Neural progenitor cell (in vitro differentiated cells): ENCODE data around the gene ROBO4. TPM values are rescaled to one million over a fixed set of nuclear protein-coding genes. Genes with fewer than 3 reads are reported as not detected.

Source experiments
- DNase-seq: peaks from one replicate; pipeline ENCODE4 v3.0.0-alpha.2; 2016; ENCODE audit warnings: low spot score
- H2AFZ ChIP-seq: fragments of 200-600 bp; sonication (generic); replicated peaks from 2 replicates; pipeline ENCODE4 v1.6.1; 2016; ENCODE audit warnings: antibody characterized with exemption
- H3F3A ChIP-seq: fragments of 200-600 bp; sonication (generic); 2 replicates; pipeline ENCODE4 v1.6.1; 2016; ENCODE audit warnings: antibody characterized with exemption, low read depth
- H3K27ac ChIP-seq: fragments of 200-600 bp; sonication (generic); 2 replicates; pipeline ENCODE4 v1.5.1; 2016; ENCODE audit warnings: mild to moderate bottlenecking
- H3K27me3 ChIP-seq: fragments of 200-600 bp; sonication (generic); 2 replicates; pipeline ENCODE4 v1.6.1; 2016; ENCODE audit warnings: mild to moderate bottlenecking, moderate library complexity
- H3K36me3 ChIP-seq: fragments of 200-600 bp; sonication (generic); 2 replicates; pipeline ENCODE4 v1.5.1; 2016
- H3K4me1 ChIP-seq: fragments of 200-600 bp; sonication (generic); 2 replicates; pipeline ENCODE4 v1.6.1; 2016; ENCODE audit warnings: mixed run types
- H3K4me2 ChIP-seq: fragments of 200-600 bp; sonication (generic); 2 replicates; pipeline ENCODE4 v1.6.1; 2016
- H3K4me3 ChIP-seq: fragments of 200-600 bp; sonication (generic); 2 replicates; pipeline ENCODE4 v1.5.1; 2016
- H3K79me2 ChIP-seq: fragments of 200-600 bp; sonication (generic); 2 replicates; pipeline ENCODE4 v1.6.1; 2016; ENCODE audit warnings: low read depth
- H3K9ac ChIP-seq: fragments of 200-600 bp; sonication (generic); 2 replicates; pipeline ENCODE4 v1.6.1; 2016
- H3K9me3 ChIP-seq: fragments of 200-600 bp; sonication (generic); 2 replicates; pipeline ENCODE4 v1.5.1; 2016; ENCODE audit warnings: low read depth
- H4K20me1 ChIP-seq: fragments of 200-600 bp; sonication (generic); 2 replicates; pipeline ENCODE4 v1.6.1; 2016; ENCODE audit warnings: low read depth
- H3K27ac Mint-ChIP-seq: 3 replicates; pipeline ENCODE4 v1.8.0; 2021; ENCODE audit warnings: mixed read lengths
- H3K27me3 Mint-ChIP-seq: 2 replicates; pipeline ENCODE4 v1.8.0; 2022; ENCODE audit warnings: low read depth, mild to moderate bottlenecking, inconsistent platforms, moderate library complexity, mixed read lengths; ENCODE audit not compliant: insufficient read depth
- H3K36me3 Mint-ChIP-seq: 3 replicates; pipeline ENCODE4 v1.8.0; 2021; ENCODE audit warnings: mixed read lengths
- H3K4me1 Mint-ChIP-seq: 3 replicates; pipeline ENCODE4 v1.8.0; 2021; ENCODE audit warnings: mixed read lengths
- H3K4me3 Mint-ChIP-seq: 3 replicates; pipeline ENCODE4 v1.8.0; 2021; ENCODE audit warnings: mild to moderate bottlenecking, moderate library complexity, mixed read lengths
- H3K9me3 Mint-ChIP-seq: 3 replicates; pipeline ENCODE4 v1.8.0; 2020; ENCODE audit warnings: mixed read lengths
- EZH2 ChIP-seq: fragments of 200-600 bp; sonication (generic); IDR thresholded peaks from 2 replicates; pipeline ENCODE4 v1.6.1; 2017; ENCODE audit warnings: antibody characterized with exemption, mild to moderate bottlenecking, moderate library complexity
- EZH2phosphoT487 ChIP-seq: fragments of 200-600 bp; sonication (generic); IDR thresholded peaks from 2 replicates; pipeline ENCODE4 v1.6.1; 2017; ENCODE audit warnings: antibody characterized with exemption
- total RNA-seq: library from RNA; depleted of rRNA; stranded (reverse); fragments of >200 nt; gene quantifications from 2 replicates; pipeline ENCODE4 v1.2.3, GENCODE V29; 2015; ENCODE audit warnings: low replicate concordance
- TF ChIP-seq, protein P1 (sequence below): fragments of 200-600 bp; sonication (generic); IDR thresholded peaks from 2 replicates; pipeline ENCODE4 v1.5.1; 2017; ENCODE audit warnings: antibody characterized with exemption, mild to moderate bottlenecking

ROBO4 gene
- total RNA-seq, 1 donor from 2014 or later, result not detected

DNA sequence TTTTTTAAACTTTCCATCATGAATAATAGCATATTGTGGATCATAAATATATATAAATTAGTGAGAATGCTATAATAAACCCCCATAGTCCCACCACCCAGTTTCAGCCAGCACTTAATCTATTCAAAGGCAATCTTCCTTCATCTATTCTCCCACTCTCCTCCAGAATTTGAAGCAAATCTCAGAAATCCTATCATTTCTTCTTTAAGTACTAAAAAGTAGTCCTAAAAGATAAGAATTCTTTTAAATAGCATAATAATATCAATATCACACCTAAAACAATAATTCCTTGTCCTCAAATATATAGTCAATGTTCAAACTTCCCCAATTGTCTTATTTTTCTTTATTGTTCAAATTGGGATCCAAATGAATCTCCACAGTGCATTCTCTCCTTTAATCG lies 57.0 kb downstream of the ROBO4 start:
- H3K36me3 Mint-ChIP-seq, result no peaks in the 10 kb centered on the region
- Histone ChIP-seq H3F3A (peaks cover 73% of the 10 kb centered on the region), H3K9ac (no peak overlapping the region), H3K4me1 (peaks cover 67% of the 10 kb centered on the region), H3K27me3 (peaks cover 60% of the 10 kb centered on the region), H3K27ac (no peak overlapping the region), H2AFZ (no peak overlapping the region), H3K4me2 (no peak overlapping the region), H3K4me3 (no peak overlapping the region), H3K36me3 (no peaks in the 10 kb centered on the region), H3K9me3 (no peaks in the 10 kb centered on the region), H3K79me2 (no peaks in the 10 kb centered on the region), H4K20me1 (no peaks in the 10 kb centered on the region)
- peaks cover 69% of the 10 kb centered on the region for H3K4me1 Mint-ChIP-seq
- DNase-seq, result no peak
- no peak overlapping the region for H3K4me3 Mint-ChIP-seq
- H3K27ac Mint-ChIP-seq, result no peak overlapping the region
- no peak for TF ChIP-seq EZH2
- TF ChIP-seq EZH2phosphoT487, result no peak
- TF ChIP-seq, protein P1, sequence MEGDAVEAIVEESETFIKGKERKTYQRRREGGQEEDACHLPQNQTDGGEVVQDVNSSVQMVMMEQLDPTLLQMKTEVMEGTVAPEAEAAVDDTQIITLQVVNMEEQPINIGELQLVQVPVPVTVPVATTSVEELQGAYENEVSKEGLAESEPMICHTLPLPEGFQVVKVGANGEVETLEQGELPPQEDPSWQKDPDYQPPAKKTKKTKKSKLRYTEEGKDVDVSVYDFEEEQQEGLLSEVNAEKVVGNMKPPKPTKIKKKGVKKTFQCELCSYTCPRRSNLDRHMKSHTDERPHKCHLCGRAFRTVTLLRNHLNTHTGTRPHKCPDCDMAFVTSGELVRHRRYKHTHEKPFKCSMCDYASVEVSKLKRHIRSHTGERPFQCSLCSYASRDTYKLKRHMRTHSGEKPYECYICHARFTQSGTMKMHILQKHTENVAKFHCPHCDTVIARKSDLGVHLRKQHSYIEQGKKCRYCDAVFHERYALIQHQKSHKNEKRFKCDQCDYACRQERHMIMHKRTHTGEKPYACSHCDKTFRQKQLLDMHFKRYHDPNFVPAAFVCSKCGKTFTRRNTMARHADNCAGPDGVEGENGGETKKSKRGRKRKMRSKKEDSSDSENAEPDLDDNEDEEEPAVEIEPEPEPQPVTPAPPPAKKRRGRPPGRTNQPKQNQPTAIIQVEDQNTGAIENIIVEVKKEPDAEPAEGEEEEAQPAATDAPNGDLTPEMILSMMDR, result no peak
- H3K9me3 Mint-ChIP-seq, result peaks cover 2% of the 10 kb centered on the region
- H3K27me3 Mint-ChIP-seq, result peaks cover 60% of the 10 kb centered on the region

DNA sequence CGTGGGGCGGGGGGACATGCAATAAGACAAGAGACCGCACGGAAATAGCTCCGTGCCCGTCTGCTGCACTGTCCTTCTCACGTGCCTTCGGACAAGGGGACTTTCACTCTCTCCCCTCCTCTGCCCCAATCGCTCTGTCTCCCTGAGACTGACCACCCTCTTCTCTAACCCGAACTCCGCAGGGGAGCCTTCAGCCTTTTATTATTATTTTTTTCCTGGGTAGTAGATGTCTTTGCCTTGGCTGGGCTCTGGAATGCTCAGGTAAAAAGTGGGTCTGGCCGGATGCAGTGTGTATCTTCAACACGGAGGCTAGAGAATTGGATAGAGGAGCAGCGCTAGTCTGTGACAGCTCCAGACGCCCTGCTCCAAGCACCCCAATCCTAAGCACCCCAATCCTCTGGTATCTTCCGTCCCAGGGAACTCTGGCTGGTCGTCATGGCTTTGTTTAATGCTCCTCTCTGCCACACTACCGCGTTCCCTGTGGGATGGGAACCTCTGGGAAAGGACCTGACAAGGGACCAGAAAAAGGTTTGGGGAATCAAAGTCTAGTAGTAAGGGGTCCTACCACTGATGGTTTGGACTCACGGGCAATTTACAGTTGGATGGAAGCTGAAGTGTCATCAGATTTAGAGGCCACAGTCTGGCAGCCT lies 57.6 kb downstream of the ROBO4 start:
- Mint-ChIP-seq H3K27ac (no peak overlapping the region), H3K4me3 (peak overlapping the region; percentile 83), H3K4me1 (peaks cover 64% of the 10 kb centered on the region), H3K36me3 (no peaks in the 10 kb centered on the region), H3K9me3 (peaks cover 2% of the 10 kb centered on the region), H3K27me3 (peaks cover 58% of the 10 kb centered on the region)
- TF ChIP-seq, protein P1, result no peak
- TF ChIP-seq EZH2phosphoT487 (no peak), EZH2 (no peak)
- H3K9me3 ChIP-seq, result no peaks in the 10 kb centered on the region
- DNase-seq, result no peak
- H3K36me3 ChIP-seq, result no peaks in the 10 kb centered on the region
- H3F3A ChIP-seq, result peaks cover 68% of the 10 kb centered on the region
- peak overlapping the region; percentile 51 for H3K4me3 ChIP-seq
- H3K4me2 ChIP-seq, result peak overlapping the region; percentile 84
- peaks cover 61% of the 10 kb centered on the region for H3K4me1 ChIP-seq
- peaks cover 63% of the 10 kb centered on the region for H3K27me3 ChIP-seq
- H3K27ac ChIP-seq, result no peak overlapping the region
- no peak overlapping the region for H3K9ac ChIP-seq
- H3K79me2 ChIP-seq, result no peaks in the 10 kb centered on the region
- H4K20me1 ChIP-seq, result no peaks in the 10 kb centered on the region
- H2AFZ ChIP-seq, result peak overlapping the region; percentile 84

DNA sequence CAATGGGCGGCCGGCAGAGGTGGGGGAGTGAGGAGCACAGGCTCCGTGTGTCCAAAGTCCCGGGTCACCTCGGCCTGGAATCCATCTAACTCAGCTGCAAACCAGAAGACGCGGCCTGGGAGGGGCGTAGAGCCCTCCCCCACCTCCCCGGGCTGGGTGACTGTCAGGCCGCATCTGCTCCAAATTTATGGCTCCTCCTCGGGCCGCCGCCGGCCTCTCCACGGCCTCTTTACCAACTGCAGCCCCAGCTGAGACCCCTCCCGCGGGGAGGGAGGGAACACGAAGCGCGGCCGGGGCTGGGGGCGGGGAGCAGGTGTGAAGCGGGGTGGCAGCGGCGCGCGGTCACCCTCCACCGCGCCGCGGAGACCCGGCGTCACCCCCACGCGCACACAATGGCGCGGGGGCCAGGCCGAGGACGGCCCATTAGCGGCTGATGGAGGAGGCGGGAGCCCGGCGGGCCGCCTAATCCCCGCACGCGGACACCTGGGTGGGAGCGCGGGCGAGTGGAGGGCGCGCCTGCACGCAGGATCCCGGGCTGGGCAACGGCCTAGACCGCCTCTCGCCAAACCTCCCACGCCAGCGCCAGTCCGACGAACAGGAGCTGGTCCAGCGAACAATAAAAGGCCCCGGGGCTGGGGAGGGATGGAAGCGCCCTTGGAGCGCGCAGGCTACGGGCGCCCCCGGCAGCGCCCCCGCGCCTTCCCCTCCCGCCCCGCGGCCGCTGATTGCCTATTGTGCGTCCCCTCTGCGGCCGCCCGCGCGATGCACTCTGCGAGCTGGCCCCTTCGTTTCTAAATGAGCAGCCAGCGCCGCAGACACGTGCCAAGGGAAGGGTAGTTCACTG lies 58.3 kb downstream of the ROBO4 start:
- TF ChIP-seq EZH2phosphoT487 (no peak), EZH2 (peak; percentile 76)
- Mint-ChIP-seq H3K4me3 (peak overlapping the region; percentile 83), H3K27ac (no peak overlapping the region), H3K4me1 (peaks cover 56% of the 10 kb centered on the region), H3K9me3 (peaks cover 2% of the 10 kb centered on the region), H3K36me3 (no peaks in the 10 kb centered on the region), H3K27me3 (peaks cover 50% of the 10 kb centered on the region)
- Histone ChIP-seq H3K4me1 (peaks cover 53% of the 10 kb centered on the region), H3K27ac (no peak overlapping the region), H2AFZ (peak overlapping the region; percentile 84), H3K9me3 (no peaks in the 10 kb centered on the region), H3K36me3 (no peaks in the 10 kb centered on the region), H3K27me3 (peaks cover 63% of the 10 kb centered on the region), H3K4me2 (peak overlapping the region; percentile 84), H4K20me1 (no peaks in the 10 kb centered on the region), H3K4me3 (peak overlapping the region; percentile 51), H3F3A (peaks cover 60% of the 10 kb centered on the region), H3K9ac (no peak overlapping the region), H3K79me2 (no peaks in the 10 kb centered on the region)
- peak; percentile 80 for DNase-seq
